Smooth muscle cell (in vitro differentiated cells): Measurements from ENCODE around the gene STK32B. TPM values are rescaled to one million over a fixed set of nuclear protein-coding genes. Genes with fewer than 3 reads are reported as not detected.

ENCODE experiments used
- DNase-seq: peaks from one replicate; lab custom pipeline; 2025; ENCODE audit not compliant: unreplicated experiment; lab: John Stamatoyannopoulos, UW
- H2AFZ ChIP-seq: fragments of 200-600 bp; sonication (generic); 2 replicates; pipeline ENCODE4 v1.6.0; 2016; ENCODE audit warnings: antibody characterized with exemption, low read depth, mild to moderate bottlenecking
- H3F3A ChIP-seq: fragments of 200-600 bp; sonication (generic); 2 replicates; pipeline ENCODE4 v1.6.0; 2017; ENCODE audit warnings: antibody characterized with exemption, low read depth
- H3K27ac ChIP-seq: fragments of 200-600 bp; sonication (generic); 2 replicates; pipeline ENCODE4 v1.5.1; 2016; ENCODE audit warnings: low read depth, mild to moderate bottlenecking
- H3K27me3 ChIP-seq: fragments of 200-600 bp; sonication (generic); 2 replicates; pipeline ENCODE4 v1.6.1; 2016; ENCODE audit warnings: low read depth, mild to moderate bottlenecking
- H3K36me3 ChIP-seq: fragments of 200-600 bp; sonication (generic); 2 replicates; pipeline ENCODE4 v1.5.1; 2016; ENCODE audit warnings: low read depth
- H3K4me1 ChIP-seq: fragments of 200-600 bp; sonication (generic); 2 replicates; pipeline ENCODE4 v1.5.1; 2016; ENCODE audit warnings: low read depth
- H3K4me2 ChIP-seq: fragments of 200-600 bp; sonication (generic); 2 replicates; pipeline ENCODE4 v1.6.0; 2016; ENCODE audit warnings: mild to moderate bottlenecking
- H3K4me3 ChIP-seq: fragments of 200-600 bp; sonication (generic); 2 replicates; pipeline ENCODE4 v1.5.1; 2016; ENCODE audit warnings: mild to moderate bottlenecking
- H3K79me2 ChIP-seq: fragments of 200-600 bp; sonication (generic); 2 replicates; pipeline ENCODE4 v1.6.0; 2016; ENCODE audit warnings: low read depth, mild to moderate bottlenecking
- H3K9ac ChIP-seq: fragments of 200-600 bp; sonication (generic); 2 replicates; pipeline ENCODE4 v1.6.0; 2016; ENCODE audit warnings: low read depth
- H3K9me3 ChIP-seq: fragments of 200-600 bp; sonication (generic); replicated peaks from 2 replicates; pipeline ENCODE4 v1.5.1; 2016; ENCODE audit warnings: low read depth
- H4K20me1 ChIP-seq: fragments of 200-600 bp; sonication (generic); 2 replicates; pipeline ENCODE4 v1.6.0; 2016; ENCODE audit warnings: low read depth
- CTCF ChIP-seq: fragments of 200-600 bp; sonication (generic); IDR thresholded peaks from 2 replicates; pipeline ENCODE4 v1.5.1; 2017; ENCODE audit warnings: borderline replicate concordance, mild to moderate bottlenecking, antibody characterized with exemption; ENCODE audit not compliant: insufficient read depth, poor library complexity, severe bottlenecking
- WGBS: methylation state at CpG from one replicate; pipeline ENCODE4 v1.1.7; 2016; ENCODE audit warnings: low lambda C conversion rate; 5-methylcytosine and 5-hydroxymethylcytosine counted together
- polyA plus RNA-seq: library from polyadenylated mRNA; unstranded; fragments of >200 nt; fragmentation: Nextera tagmentation; extraction: Ambion mirVana; gene quantifications from 2 replicates; pipeline ENCODE4 v1.2.1, GENCODE V29; 2016
- total RNA-seq: library from RNA; depleted of rRNA; stranded (reverse); fragments of >200 nt; gene quantifications from 2 replicates; pipeline ENCODE4 v1.2.3, GENCODE V29; 2014

Gene STK32B
- total and polyA plus RNA-seq, 2 experiments from 2014 or later, result 3.5 to 4.0 TPM

GRCh38 chr4:5067908-5068307, 16.6 kb downstream of the STK32B start:
- no peak for TF ChIP-seq CTCF
- Histone ChIP-seq H3K4me1 (no peaks in the 10 kb centered on the region), H3K79me2 (no peaks in the 10 kb centered on the region), H3K27me3 (no peaks in the 10 kb centered on the region), H4K20me1 (no peaks in the 10 kb centered on the region), H3K4me2 (no peak overlapping the region), H3K27ac (no peak overlapping the region), H3K4me3 (no peak overlapping the region), H2AFZ (no peak overlapping the region), H3K9ac (no peak overlapping the region), H3F3A (no peaks in the 10 kb centered on the region), H3K9me3 (no peaks in the 10 kb centered on the region), H3K36me3 (no peaks in the 10 kb centered on the region)
- 90% methylated on average over 3 of the region's 3 CpGs for WGBS
- DNase-seq, result no peak

DNA sequence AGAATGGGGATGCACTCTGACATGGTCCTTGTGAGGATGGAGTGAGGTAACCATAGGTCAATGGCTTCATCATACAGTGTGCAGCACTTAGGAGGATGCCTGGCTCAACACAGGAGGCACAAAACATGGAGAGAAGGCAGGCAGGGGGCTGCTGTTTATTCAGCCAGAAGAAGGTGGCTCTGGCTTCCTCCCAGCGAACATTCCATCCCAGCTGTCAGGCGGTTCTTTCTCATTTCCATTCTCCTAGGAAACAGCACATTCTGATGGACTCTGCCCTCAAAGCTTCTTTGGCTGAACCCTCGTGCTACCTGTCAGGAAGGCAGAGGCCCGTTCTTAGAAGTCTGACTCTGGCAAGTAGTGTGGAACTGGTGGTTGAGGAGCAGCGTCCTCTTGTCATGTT, 18.6 kb downstream of the STK32B start:
- H3K4me3 ChIP-seq, result no peak overlapping the region
- DNase-seq, result no peak

GRCh38 chr4:5072948-5073347, 21.7 kb downstream of the STK32B start:
- Histone ChIP-seq H3K9ac (no peak overlapping the region), H3K4me3 (no peak overlapping the region), H3K4me1 (no peaks in the 10 kb centered on the region), H3K27ac (no peak overlapping the region), H3K9me3 (no peaks in the 10 kb centered on the region), H3F3A (no peaks in the 10 kb centered on the region), H3K4me2 (no peak overlapping the region), H3K36me3 (no peaks in the 10 kb centered on the region), H3K27me3 (no peaks in the 10 kb centered on the region), H2AFZ (no peak overlapping the region), H4K20me1 (no peaks in the 10 kb centered on the region), H3K79me2 (no peaks in the 10 kb centered on the region)
- no peak for DNase-seq
- WGBS, result 93% methylated on average over 1 of the region's 1 CpG
- no peak for TF ChIP-seq CTCF

More for the DNA sequence above, 18.6 kb downstream of the STK32B start:
- H3F3A ChIP-seq, result no peaks in the 10 kb centered on the region
- no peak overlapping the region for H3K9ac ChIP-seq
- no peaks in the 10 kb centered on the region for H3K36me3 ChIP-seq
- no peaks in the 10 kb centered on the region for H3K9me3 ChIP-seq
- H3K79me2 ChIP-seq, result no peaks in the 10 kb centered on the region
- H3K4me1 ChIP-seq, result no peaks in the 10 kb centered on the region
- H3K4me2 ChIP-seq, result no peak overlapping the region
- no peak overlapping the region for H2AFZ ChIP-seq
- H4K20me1 ChIP-seq, result no peaks in the 10 kb centered on the region
- no peak overlapping the region for H3K27ac ChIP-seq
- 87% methylated on average over 5 of the region's 5 CpGs for whole genome bisulfite sequencing
- no peaks in the 10 kb centered on the region for H3K27me3 ChIP-seq
- TF ChIP-seq CTCF, result no peak

GRCh38 chr4:5078009-5078408, 26.7 kb downstream of the STK32B start:
- H3K4me1 ChIP-seq, result no peaks in the 10 kb centered on the region
- H3F3A ChIP-seq, result no peaks in the 10 kb centered on the region
- 85% methylated on average over 3 of the region's 3 CpGs for WGBS
- no peaks in the 10 kb centered on the region for H3K79me2 ChIP-seq
- no peak overlapping the region for H3K27ac ChIP-seq
- H3K4me2 ChIP-seq, result no peak overlapping the region
- H2AFZ ChIP-seq, result no peak overlapping the region
- no peaks in the 10 kb centered on the region for H3K36me3 ChIP-seq
- no peaks in the 10 kb centered on the region for H4K20me1 ChIP-seq
- H3K4me3 ChIP-seq, result no peak overlapping the region
- peaks cover 10% of the 10 kb centered on the region for H3K9me3 ChIP-seq
- no peak overlapping the region for H3K9ac ChIP-seq
- DNase-seq, result no peak
- no peaks in the 10 kb centered on the region for H3K27me3 ChIP-seq
- TF ChIP-seq CTCF, result no peak
